ENCODE results near the gene SRGAP1.

SRGAP1 gene

GRCh38 chr12:63931703-63932102 lies 87.2 kb downstream of the SRGAP1 start:
- H3K4me1 ChIP-seq (ENCODE audit: control extremely low read depth in 1 of 4, control insufficient read depth in 4 of 4, insufficient read depth in 4 of 4, low read length in 3 of 4): no peaks in the 10 kb centered on the region
- H3K27ac ChIP-seq (ENCODE audit: insufficient read depth in 1 of 2, low read depth in 1 of 2, low read length in 2 of 2, poor library complexity in 1 of 2, severe bottlenecking in 2 of 2): no peak overlapping the region
- no peak for DNase-seq
- H3K27me3 ChIP-seq (replicated peaks in 2 of 5; ENCODE audit: control insufficient read depth in 4 of 5, insufficient read depth in 5 of 5, low read length in 4 of 5): no peaks in the 10 kb centered on the region
- ChIA-PET POLR2A (no interaction called here), CTCF (no interaction called here)
- 100% methylated on average over 1 of the region's 1 CpG for WGBS (ENCODE audit: insufficient coverage)
- H3K36me3 ChIP-seq (ENCODE audit: control insufficient read depth in 4 of 4, insufficient read depth in 4 of 4, low read length in 3 of 4): no peaks in the 10 kb centered on the region
- H3K9me3 ChIP-seq (ENCODE audit: control extremely low read depth in 1 of 5, control insufficient read depth in 4 of 5, insufficient read depth in 2 of 5, low read depth in 1 of 5, low read length in 4 of 5): peaks cover 0 to 2% (median 0%) of the 10 kb centered on the region in 5 experiments
- no peak overlapping the region for H3K4me3 ChIP-seq (ENCODE audit: control insufficient read depth in 1 of 7, extremely low read depth in 1 of 7, insufficient read depth in 4 of 7, low read depth in 2 of 7, low read length in 6 of 7)

- no peak for DNase-seq
- Histone ChIP-seq H3K9me3 (ENCODE audit: control extremely low read depth in 1 of 5, control insufficient read depth in 4 of 5, insufficient read depth in 2 of 5, low read depth in 1 of 5, low read length in 4 of 5) (no peaks in the 10 kb centered on the region), H3K27me3 (replicated peaks in 2 of 5; ENCODE audit: control insufficient read depth in 4 of 5, insufficient read depth in 5 of 5, low read length in 4 of 5) (no peaks in the 10 kb centered on the region), H3K4me3 (ENCODE audit: control insufficient read depth in 1 of 7, extremely low read depth in 1 of 7, insufficient read depth in 4 of 7, low read depth in 2 of 7, low read length in 6 of 7) (no peak overlapping the region), H3K36me3 (ENCODE audit: control insufficient read depth in 4 of 4, insufficient read depth in 4 of 4, low read length in 3 of 4) (no peaks in the 10 kb centered on the region), H3K27ac (ENCODE audit: insufficient read depth in 1 of 2, low read depth in 1 of 2, low read length in 2 of 2, poor library complexity in 1 of 2, severe bottlenecking in 2 of 2) (no peak overlapping the region), H3K4me1 (ENCODE audit: control extremely low read depth in 1 of 4, control insufficient read depth in 4 of 4, insufficient read depth in 4 of 4, low read length in 3 of 4) (peaks cover 0 to 11% (median 6%) of the 10 kb centered on the region in 4 experiments)
- WGBS (ENCODE audit: insufficient coverage): 100% methylated on average over 2 of the region's 7 CpGs
- ChIA-PET POLR2A (interaction anchor here (0.6 kb wide), 1 partner anchor 44 kb away, joined by 4 read pairs; no protein-coding TSS in a partner anchor), CTCF (no interaction called here)
These were observed 90.4 kb downstream of the SRGAP1 start for GRCh38 chr12:63934936-63935335.

GRCh38 chr12:63935361-63935760 lies 90.9 kb downstream of the SRGAP1 start:
- no peak for DNase-seq
- ChIA-PET POLR2A (no interaction called here), CTCF (no interaction called here)
- Histone ChIP-seq H3K36me3 (ENCODE audit: control insufficient read depth in 4 of 4, insufficient read depth in 4 of 4, low read length in 3 of 4) (no peaks in the 10 kb centered on the region), H3K4me3 (ENCODE audit: control insufficient read depth in 1 of 7, extremely low read depth in 1 of 7, insufficient read depth in 4 of 7, low read depth in 2 of 7, low read length in 6 of 7) (no peak overlapping the region), H3K9me3 (ENCODE audit: control extremely low read depth in 1 of 5, control insufficient read depth in 4 of 5, insufficient read depth in 2 of 5, low read depth in 1 of 5, low read length in 4 of 5) (no peaks in the 10 kb centered on the region), H3K4me1 (ENCODE audit: control extremely low read depth in 1 of 4, control insufficient read depth in 4 of 4, insufficient read depth in 4 of 4, low read length in 3 of 4) (peaks cover 0 to 15% (median 6%) of the 10 kb centered on the region in 4 experiments), H3K27me3 (replicated peaks in 2 of 5; ENCODE audit: control insufficient read depth in 4 of 5, insufficient read depth in 5 of 5, low read length in 4 of 5) (no peaks in the 10 kb centered on the region), H3K27ac (ENCODE audit: insufficient read depth in 1 of 2, low read depth in 1 of 2, low read length in 2 of 2, poor library complexity in 1 of 2, severe bottlenecking in 2 of 2) (no peak overlapping the region)

- ChIA-PET CTCF (no interaction called here), POLR2A (no interaction called here)
- Histone ChIP-seq H3K36me3 (ENCODE audit: control insufficient read depth in 4 of 4, insufficient read depth in 4 of 4, low read length in 3 of 4) (no peaks in the 10 kb centered on the region), H3K9me3 (ENCODE audit: control extremely low read depth in 1 of 5, control insufficient read depth in 4 of 5, insufficient read depth in 2 of 5, low read depth in 1 of 5, low read length in 4 of 5) (no peaks in the 10 kb centered on the region), H3K27ac (ENCODE audit: insufficient read depth in 1 of 2, low read depth in 1 of 2, low read length in 2 of 2, poor library complexity in 1 of 2, severe bottlenecking in 2 of 2) (no peak overlapping the region), H3K27me3 (replicated peaks in 2 of 5; ENCODE audit: control insufficient read depth in 4 of 5, insufficient read depth in 5 of 5, low read length in 4 of 5) (no peaks in the 10 kb centered on the region), H3K4me3 (ENCODE audit: control insufficient read depth in 1 of 7, extremely low read depth in 1 of 7, insufficient read depth in 4 of 7, low read depth in 2 of 7, low read length in 6 of 7) (no peak overlapping the region), H3K4me1 (ENCODE audit: control extremely low read depth in 1 of 4, control insufficient read depth in 4 of 4, insufficient read depth in 4 of 4, low read length in 3 of 4) (peaks cover 0 to 17% (median 6%) of the 10 kb centered on the region in 4 experiments)
- WGBS (ENCODE audit: insufficient coverage): 98% methylated on average over 11 of the region's 12 CpGs
- DNase-seq: no peak
These were observed 93.1 kb downstream of the SRGAP1 start for GRCh38 chr12:63937378-63938316.

GRCh38 chr12:63940310-63941005 lies 96.0 kb downstream of the SRGAP1 start:
- peaks cover 5 to 27% (median 9%) of the 10 kb centered on the region in 4 experiments for H3K4me1 ChIP-seq (ENCODE audit: control extremely low read depth in 1 of 4, control insufficient read depth in 4 of 4, insufficient read depth in 4 of 4, low read length in 3 of 4)
- ChIA-PET POLR2A (no interaction called here), CTCF (interaction anchor here (1.5 kb wide), 1 partner anchor 39 kb away, joined by 3 read pairs; no protein-coding TSS in a partner anchor)
- H3K4me3 ChIP-seq (ENCODE audit: control insufficient read depth in 1 of 7, extremely low read depth in 1 of 7, insufficient read depth in 4 of 7, low read depth in 2 of 7, low read length in 6 of 7): no peak overlapping the region
- no peaks in the 10 kb centered on the region for H3K9me3 ChIP-seq (ENCODE audit: control extremely low read depth in 1 of 5, control insufficient read depth in 4 of 5, insufficient read depth in 2 of 5, low read depth in 1 of 5, low read length in 4 of 5)
- H3K27ac ChIP-seq (ENCODE audit: insufficient read depth in 1 of 2, low read depth in 1 of 2, low read length in 2 of 2, poor library complexity in 1 of 2, severe bottlenecking in 2 of 2): no peak overlapping the region
- 91% methylated on average over 5 of the region's 7 CpGs for WGBS (ENCODE audit: insufficient coverage)
- no peaks in the 10 kb centered on the region for H3K36me3 ChIP-seq (ENCODE audit: control insufficient read depth in 4 of 4, insufficient read depth in 4 of 4, low read length in 3 of 4)
- no peak for DNase-seq
- no peaks in the 10 kb centered on the region for H3K27me3 ChIP-seq (replicated peaks in 2 of 5; ENCODE audit: control insufficient read depth in 4 of 5, insufficient read depth in 5 of 5, low read length in 4 of 5)

- POLR2A ChIA-PET: no interaction called here
- Histone ChIP-seq H3K4me3 (ENCODE audit: control insufficient read depth in 1 of 7, extremely low read depth in 1 of 7, insufficient read depth in 4 of 7, low read depth in 2 of 7, low read length in 6 of 7) (no peak overlapping the region), H3K27ac (ENCODE audit: insufficient read depth in 1 of 2, low read depth in 1 of 2, low read length in 2 of 2, poor library complexity in 1 of 2, severe bottlenecking in 2 of 2) (no peak overlapping the region), H3K36me3 (ENCODE audit: control insufficient read depth in 4 of 4, insufficient read depth in 4 of 4, low read length in 3 of 4) (no peaks in the 10 kb centered on the region), H3K9me3 (ENCODE audit: control extremely low read depth in 1 of 5, control insufficient read depth in 4 of 5, insufficient read depth in 2 of 5, low read depth in 1 of 5, low read length in 4 of 5) (no peaks in the 10 kb centered on the region), H3K27me3 (replicated peaks in 2 of 5; ENCODE audit: control insufficient read depth in 4 of 5, insufficient read depth in 5 of 5, low read length in 4 of 5) (no peaks in the 10 kb centered on the region), H3K4me1 (ENCODE audit: control extremely low read depth in 1 of 4, control insufficient read depth in 4 of 4, insufficient read depth in 4 of 4, low read length in 3 of 4) (peaks cover 5 to 27% (median 9%) of the 10 kb centered on the region in 4 experiments)
- DNase-seq: no peak
- CTCF ChIA-PET: no interaction called here
- WGBS (ENCODE audit: insufficient coverage): no CpG with 5 or more reads among the region's 3 CpGs
These were observed 96.8 kb downstream of the SRGAP1 start for GRCh38 chr12:63941166-63941800.

- H3K27ac ChIP-seq (ENCODE audit: insufficient read depth in 1 of 2, low read depth in 1 of 2, low read length in 2 of 2, poor library complexity in 1 of 2, severe bottlenecking in 2 of 2): no peak overlapping the region
- H3K9me3 ChIP-seq (ENCODE audit: control extremely low read depth in 1 of 5, control insufficient read depth in 4 of 5, insufficient read depth in 2 of 5, low read depth in 1 of 5, low read length in 4 of 5): no peaks in the 10 kb centered on the region
- no peaks in the 10 kb centered on the region for H3K36me3 ChIP-seq (ENCODE audit: control insufficient read depth in 4 of 4, insufficient read depth in 4 of 4, low read length in 3 of 4)
- no peak for DNase-seq
- H3K27me3 ChIP-seq (replicated peaks in 2 of 5; ENCODE audit: control insufficient read depth in 4 of 5, insufficient read depth in 5 of 5, low read length in 4 of 5): no peaks in the 10 kb centered on the region
- H3K4me1 ChIP-seq (ENCODE audit: control extremely low read depth in 1 of 4, control insufficient read depth in 4 of 4, insufficient read depth in 4 of 4, low read length in 3 of 4): peaks cover 5 to 27% (median 9%) of the 10 kb centered on the region in 4 experiments
- H3K4me3 ChIP-seq (ENCODE audit: control insufficient read depth in 1 of 7, extremely low read depth in 1 of 7, insufficient read depth in 4 of 7, low read depth in 2 of 7, low read length in 6 of 7): no peak overlapping the region
- POLR2A ChIA-PET: no interaction called here
- CTCF ChIA-PET: no interaction called here
These were observed 97.4 kb downstream of the SRGAP1 start for GRCh38 chr12:63941879-63942278.
